DOHH2 (cell line): ENCODE measurements around the gene HES1.

ENCODE experiments used
- EZH2phosphoT487 ChIP-seq: fragments of 200-600 bp; sonication (generic); IDR thresholded peaks from 2 replicates; pipeline ENCODE4 v1.6.1; 2017; ENCODE audit warnings: borderline replicate concordance, mild to moderate bottlenecking, antibody characterized with exemption, low read length, moderate library complexity, mixed read lengths
- TF ChIP-seq, protein P1 (sequence below): fragments of 200-600 bp; sonication (generic); IDR thresholded peaks from one replicate; pipeline ENCODE4 v1.5.1; 2014; ENCODE audit warnings: antibody characterized with exemption, mild to moderate bottlenecking, low read depth, low read length; ENCODE audit not compliant: poor library complexity, severe bottlenecking

DNA sequence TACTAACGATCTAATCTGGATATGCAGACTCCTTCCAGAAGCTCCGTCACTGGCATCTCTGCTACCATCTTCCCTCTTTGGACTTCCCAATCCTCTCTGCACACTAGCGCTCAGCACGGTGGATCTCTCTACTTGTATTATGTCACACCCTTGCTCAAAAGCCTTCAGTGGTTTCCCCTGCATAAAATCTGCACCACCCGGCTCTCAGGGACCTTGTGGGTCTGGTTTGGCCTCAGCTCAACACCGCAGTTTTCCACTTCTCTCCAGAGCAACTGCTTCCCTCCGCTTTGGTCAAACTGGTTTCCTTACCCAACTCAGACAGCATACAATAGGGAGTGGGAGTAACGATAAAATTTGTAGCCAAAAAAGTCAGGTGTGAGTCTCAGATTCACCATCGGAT, 30.7 kb upstream of the HES1 start:
- TF ChIP-seq, protein P1, sequence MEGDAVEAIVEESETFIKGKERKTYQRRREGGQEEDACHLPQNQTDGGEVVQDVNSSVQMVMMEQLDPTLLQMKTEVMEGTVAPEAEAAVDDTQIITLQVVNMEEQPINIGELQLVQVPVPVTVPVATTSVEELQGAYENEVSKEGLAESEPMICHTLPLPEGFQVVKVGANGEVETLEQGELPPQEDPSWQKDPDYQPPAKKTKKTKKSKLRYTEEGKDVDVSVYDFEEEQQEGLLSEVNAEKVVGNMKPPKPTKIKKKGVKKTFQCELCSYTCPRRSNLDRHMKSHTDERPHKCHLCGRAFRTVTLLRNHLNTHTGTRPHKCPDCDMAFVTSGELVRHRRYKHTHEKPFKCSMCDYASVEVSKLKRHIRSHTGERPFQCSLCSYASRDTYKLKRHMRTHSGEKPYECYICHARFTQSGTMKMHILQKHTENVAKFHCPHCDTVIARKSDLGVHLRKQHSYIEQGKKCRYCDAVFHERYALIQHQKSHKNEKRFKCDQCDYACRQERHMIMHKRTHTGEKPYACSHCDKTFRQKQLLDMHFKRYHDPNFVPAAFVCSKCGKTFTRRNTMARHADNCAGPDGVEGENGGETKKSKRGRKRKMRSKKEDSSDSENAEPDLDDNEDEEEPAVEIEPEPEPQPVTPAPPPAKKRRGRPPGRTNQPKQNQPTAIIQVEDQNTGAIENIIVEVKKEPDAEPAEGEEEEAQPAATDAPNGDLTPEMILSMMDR, result no peak
- no peak for TF ChIP-seq EZH2phosphoT487
